HG03520 (cell line): Measurements from ENCODE around the gene BPI.
"Not testable (repeated sequence)": the region's sequence is repeated elsewhere in the genome, so short reads cannot be mapped to it uniquely, and the experiment has no call there.

Source experiments
- ATAC-seq: cut with Tn5 transposase; IDR thresholded peaks from one replicate; pipeline ENCODE4 v1.9.1; 2021; ENCODE audit warnings: mild to moderate bottlenecking, moderate library complexity; ENCODE audit not compliant: unreplicated experiment

The BPI gene

GRCh38 chr20:38302786-38303185, 1.2 kb upstream of the BPI start:
- no peak for ATAC-seq

DNA sequence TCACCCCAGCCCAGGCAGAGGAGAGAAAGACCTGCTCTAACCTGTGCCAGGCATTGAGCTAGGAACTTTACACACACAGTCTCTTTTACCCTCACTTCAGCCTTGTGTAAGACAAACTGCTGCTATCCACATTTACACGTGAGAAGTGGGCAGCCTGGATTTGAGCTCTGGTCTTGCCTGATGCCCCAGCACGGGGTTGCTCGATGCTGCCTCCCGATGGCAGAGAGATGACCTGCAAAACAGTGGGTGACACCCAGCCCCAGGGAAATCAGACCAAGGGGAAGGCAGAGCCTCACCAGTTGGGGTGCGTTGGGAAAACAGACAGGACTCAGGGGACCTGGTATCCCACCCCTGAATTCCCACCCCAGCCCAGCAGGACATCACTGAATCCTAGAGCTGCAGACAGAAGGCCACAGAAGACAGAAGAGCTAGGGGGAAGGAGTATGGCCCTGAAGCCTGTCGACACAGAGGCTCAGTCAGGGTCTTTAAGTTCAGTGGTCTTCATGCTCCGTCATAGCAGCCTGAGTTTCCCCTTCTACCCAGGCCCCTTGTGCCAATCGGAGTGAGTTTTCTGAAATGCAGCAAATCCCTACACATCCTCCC, 990 bp downstream of the BPI start:
- no peak for ATAC-seq

DNA sequence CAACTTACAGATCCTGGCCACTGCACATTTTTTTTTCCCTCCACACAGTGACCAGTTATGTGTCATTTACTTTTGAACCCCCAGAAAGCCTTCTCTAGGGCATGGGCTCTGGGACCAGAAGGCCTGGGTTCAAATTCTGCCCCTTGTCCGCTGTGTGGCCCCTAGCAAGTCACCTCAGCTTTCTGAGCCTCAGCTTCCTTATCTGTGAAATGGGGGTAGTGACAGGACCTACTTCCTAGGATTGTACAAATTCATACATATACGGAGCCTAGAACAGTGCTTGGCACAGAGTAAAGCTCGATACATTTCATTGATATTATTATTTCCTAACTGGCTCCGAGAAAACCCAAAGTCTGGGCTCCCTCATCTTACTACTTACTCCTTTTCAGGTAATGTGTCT, 1.6 kb downstream of the BPI start:
- ATAC-seq, result no peak

- no peak for ATAC-seq
These were observed 2.4 kb downstream of the BPI start for GRCh38 chr20:38306379-38306778.

DNA sequence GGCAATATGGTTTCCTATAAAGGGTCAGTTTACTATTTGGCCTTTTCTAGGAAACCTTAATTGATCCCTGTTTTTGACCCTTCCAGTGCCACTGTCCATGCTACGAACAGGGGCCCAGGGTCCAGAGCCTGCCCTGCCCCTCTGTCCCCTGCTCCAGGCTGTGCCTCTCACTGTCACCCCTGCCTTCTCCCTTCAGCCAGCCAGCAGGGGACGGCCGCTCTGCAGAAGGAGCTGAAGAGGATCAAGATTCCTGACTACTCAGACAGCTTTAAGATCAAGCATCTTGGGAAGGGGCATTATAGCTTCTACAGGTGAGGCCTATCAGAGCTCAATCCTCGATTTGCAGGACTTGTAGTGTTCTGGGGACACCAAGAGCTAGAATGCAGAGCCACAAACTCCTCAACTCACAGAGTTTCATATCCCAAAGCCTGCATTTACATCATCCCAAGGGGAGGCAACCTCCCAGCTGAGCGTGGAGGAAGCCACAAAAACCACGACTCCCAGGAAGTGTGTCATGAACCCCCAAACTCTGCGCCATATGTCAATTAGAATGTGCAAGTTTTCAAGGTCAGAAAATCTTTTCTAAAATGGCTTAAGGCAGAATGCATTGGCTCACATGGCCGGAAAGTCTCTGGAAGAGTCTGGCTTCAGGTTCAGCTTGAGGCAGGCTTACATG, 3.6 kb downstream of the BPI start:
- ATAC-seq, result no peak

DNA sequence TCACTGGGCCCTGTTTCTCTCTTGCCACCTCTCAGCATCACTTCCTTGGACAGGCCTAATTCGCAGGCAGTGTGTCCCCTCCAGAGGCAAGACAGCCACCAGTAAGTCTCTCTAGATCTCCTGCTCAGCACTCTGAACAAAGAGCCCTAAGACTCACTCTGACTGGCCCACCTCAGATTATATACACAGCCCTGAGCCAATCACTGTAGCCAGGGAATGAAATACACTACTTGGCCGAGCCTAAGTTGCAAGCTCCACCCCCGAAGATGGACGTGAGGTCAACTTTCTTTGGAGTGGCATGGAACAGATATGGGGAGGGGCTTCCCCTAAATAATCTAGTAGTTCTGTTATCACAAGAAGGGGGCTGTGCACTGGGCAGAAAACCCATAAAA, 4.1 kb downstream of the BPI start:
- no peak for ATAC-seq

GRCh38 chr20:38308447-38308846, 4.5 kb downstream of the BPI start:
- ATAC-seq, result no peak

DNA sequence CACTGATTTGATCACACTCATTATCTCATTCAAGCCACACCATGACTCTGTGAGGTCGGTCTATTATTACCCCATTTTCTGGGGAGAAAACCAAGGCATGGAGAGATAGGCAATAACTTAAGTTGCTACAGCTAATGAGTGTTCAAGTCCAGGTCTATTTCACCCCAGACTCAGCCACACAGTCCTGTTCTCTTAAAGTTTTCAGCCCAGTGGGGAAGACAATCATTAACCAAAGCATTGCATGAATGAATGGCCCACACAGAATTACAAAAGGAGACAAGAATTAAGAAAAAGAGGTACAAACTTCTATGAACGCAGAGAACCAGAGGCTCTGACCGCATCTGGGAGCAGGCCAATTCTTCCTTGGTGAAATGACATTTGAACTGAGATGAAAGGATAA, 7.1 kb downstream of the BPI start:
- ATAC-seq, result no peak

GRCh38 chr20:38311491-38311890, 7.5 kb downstream of the BPI start:
- ATAC-seq, result no peak

- ATAC-seq, result no peak
These were observed 9.7 kb downstream of the BPI start for GRCh38 chr20:38313676-38314075.

DNA sequence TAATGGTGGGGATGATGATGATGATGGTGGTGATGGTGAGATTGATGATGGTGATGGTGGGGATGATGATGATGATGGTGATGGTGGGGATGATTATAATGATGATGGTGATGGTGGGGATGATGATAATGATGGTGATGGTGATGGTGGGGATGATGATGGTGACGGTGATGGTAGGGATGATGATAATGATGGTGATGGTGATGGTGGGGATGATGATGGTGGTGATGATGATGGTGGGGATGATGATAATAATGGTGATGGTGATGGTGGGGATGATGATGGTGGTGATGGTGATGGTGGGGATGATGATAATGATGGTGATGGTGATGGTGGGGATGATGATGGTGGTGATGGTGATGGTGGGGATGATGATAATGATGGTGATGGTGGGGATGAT, 10.4 kb downstream of the BPI start:
- ATAC-seq, result not testable (repeated sequence)

GRCh38 chr20:38315290-38315966, 11.5 kb downstream of the BPI start:
- ATAC-seq, result no peak

DNA sequence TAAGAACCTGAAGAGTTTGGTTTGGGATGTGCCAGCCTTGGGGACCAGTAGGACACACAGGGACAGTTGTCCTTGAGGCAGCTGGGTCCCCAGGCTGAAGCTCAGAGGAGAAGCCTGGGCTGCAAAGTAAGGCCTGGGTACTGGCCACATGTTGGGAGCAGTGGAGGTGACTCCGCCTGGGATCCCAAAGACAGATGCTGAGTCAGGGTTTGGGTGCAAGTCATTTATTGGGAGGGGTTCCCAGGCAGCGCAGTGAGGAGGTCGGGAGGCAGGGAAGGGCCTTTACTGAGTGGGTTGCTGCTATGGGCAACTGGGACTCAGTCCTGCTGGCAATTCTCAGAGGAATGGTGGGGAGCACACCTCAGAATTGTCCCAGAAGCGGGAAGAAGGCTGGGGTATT, 12.4 kb downstream of the BPI start:
- ATAC-seq, result no peak

DNA sequence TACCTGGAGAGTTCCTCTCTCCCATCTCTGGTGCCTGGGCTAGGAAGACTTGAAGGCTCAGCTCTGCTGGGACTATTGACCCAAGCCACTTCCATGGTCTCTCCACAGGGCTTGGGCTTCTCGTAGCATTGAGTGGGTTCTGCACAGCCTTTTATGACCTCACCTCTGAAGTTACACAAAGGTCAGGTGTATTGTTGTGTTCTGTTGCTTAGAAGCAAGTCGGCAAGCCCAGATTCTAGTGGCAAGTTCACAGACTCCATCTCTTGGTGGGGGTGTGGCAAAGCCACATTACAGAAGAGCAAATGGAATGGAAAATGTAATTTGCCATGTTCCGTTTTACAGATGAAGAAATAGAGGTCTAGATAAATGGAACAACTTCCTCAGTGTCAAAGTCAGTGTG, 13.5 kb downstream of the BPI start:
- ATAC-seq, result no peak

DNA sequence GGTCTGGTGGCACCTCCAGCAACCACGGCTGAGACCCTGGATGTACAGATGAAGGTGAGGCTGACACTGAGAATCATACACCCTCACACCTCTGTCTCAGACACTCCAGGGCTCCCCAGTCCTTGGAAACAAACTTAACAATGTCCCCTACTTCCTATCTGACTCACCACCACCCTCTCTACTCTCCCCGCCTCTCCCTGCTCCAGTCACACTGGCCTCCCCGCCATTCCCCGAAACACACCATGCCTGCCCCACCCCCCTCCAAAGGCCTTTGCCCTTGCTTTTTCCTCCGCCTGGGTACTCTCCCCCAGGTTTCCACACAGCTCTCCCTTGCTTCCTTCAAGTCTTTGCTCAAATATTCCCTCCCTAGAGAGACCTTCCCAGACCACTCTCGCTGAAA, 16.3 kb downstream of the BPI start:
- ATAC-seq, result no peak

GRCh38 chr20:38321959-38322598, 18.1 kb downstream of the BPI start:
- no peak for ATAC-seq

GRCh38 chr20:38324159-38324558, 20.2 kb downstream of the BPI start:
- ATAC-seq, result no peak

GRCh38 chr20:38325167-38325566, 21.2 kb downstream of the BPI start:
- ATAC-seq, result no peak

- no peak for ATAC-seq
These were observed 21.9 kb downstream of the BPI start for GRCh38 chr20:38325905-38326304.

GRCh38 chr20:38326309-38326708, 22.4 kb downstream of the BPI start:
- ATAC-seq, result no peak

GRCh38 chr20:38330638-38331037, 26.7 kb downstream of the BPI start:
- no peak for ATAC-seq

- ATAC-seq, result no peak
These were observed 27.3 kb downstream of the BPI start for GRCh38 chr20:38331245-38331644.
